22Rv1 (cell line): ENCODE measurements around the gene NLRP6.
A peak's percentile ranks its signal among the peaks of the same experiment; 100 is the strongest.

Source experiments
- CTCF ChIP-seq: fragments of 450-650 bp; IDR thresholded peaks from 2 replicates; pipeline ENCODE4 v1.5.1; 2017; ENCODE audit warnings: mild to moderate bottlenecking
- ZFX ChIP-seq: fragments of 450-650 bp; IDR thresholded peaks from 2 replicates; pipeline ENCODE4 v1.6.1; 2017; ENCODE audit warnings: antibody characterized with exemption, borderline replicate concordance

- TF ChIP-seq CTCF (peak; percentile 17; the same call in 1 of the 2 replicates), ZFX (no peak)
Observed at GRCh38 chr11:257766-258493, 20.3 kb upstream of the NLRP6 start.
